ENCODE measurements around the gene RASGEF1C.

DNA sequence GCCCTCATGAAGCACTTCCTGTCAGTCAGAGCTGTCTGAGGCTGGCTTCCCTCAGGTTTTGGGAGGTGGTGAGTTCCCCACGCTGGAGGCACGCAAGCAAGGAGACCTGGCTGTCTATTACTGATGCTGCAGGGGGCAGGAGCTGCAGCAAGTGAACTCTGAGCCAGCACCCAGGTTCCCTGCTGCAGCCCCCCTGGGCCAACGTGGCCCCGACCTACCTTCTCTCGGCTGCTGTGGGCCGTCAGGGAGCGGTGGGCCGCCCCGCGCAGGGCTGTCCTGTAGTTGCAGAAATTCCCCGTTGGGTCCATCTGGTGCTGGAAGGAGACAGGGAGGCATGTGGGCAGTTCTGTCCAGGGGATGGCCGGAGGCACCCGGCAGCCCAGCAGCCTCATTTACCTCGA is 90.6 kb downstream of the RASGEF1C start:
- TF ChIP-seq, protein P1, sequence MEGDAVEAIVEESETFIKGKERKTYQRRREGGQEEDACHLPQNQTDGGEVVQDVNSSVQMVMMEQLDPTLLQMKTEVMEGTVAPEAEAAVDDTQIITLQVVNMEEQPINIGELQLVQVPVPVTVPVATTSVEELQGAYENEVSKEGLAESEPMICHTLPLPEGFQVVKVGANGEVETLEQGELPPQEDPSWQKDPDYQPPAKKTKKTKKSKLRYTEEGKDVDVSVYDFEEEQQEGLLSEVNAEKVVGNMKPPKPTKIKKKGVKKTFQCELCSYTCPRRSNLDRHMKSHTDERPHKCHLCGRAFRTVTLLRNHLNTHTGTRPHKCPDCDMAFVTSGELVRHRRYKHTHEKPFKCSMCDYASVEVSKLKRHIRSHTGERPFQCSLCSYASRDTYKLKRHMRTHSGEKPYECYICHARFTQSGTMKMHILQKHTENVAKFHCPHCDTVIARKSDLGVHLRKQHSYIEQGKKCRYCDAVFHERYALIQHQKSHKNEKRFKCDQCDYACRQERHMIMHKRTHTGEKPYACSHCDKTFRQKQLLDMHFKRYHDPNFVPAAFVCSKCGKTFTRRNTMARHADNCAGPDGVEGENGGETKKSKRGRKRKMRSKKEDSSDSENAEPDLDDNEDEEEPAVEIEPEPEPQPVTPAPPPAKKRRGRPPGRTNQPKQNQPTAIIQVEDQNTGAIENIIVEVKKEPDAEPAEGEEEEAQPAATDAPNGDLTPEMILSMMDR (IDR thresholded peaks at IDR 0.05), result no peak
- TF ChIP-seq POLR2A (IDR thresholded peaks at IDR 0.05), result no peak
